CD4-positive, alpha-beta T cell treated with Interleukin-6 for 4 hours (primary cell): ENCODE data around the gene SPDEF.

Experiments
- DNase-seq: peaks from one replicate; pipeline ENCODE4 v3.0.0-alpha.2; 2020; ENCODE audit warnings: mixed read lengths

Gene SPDEF

DNA sequence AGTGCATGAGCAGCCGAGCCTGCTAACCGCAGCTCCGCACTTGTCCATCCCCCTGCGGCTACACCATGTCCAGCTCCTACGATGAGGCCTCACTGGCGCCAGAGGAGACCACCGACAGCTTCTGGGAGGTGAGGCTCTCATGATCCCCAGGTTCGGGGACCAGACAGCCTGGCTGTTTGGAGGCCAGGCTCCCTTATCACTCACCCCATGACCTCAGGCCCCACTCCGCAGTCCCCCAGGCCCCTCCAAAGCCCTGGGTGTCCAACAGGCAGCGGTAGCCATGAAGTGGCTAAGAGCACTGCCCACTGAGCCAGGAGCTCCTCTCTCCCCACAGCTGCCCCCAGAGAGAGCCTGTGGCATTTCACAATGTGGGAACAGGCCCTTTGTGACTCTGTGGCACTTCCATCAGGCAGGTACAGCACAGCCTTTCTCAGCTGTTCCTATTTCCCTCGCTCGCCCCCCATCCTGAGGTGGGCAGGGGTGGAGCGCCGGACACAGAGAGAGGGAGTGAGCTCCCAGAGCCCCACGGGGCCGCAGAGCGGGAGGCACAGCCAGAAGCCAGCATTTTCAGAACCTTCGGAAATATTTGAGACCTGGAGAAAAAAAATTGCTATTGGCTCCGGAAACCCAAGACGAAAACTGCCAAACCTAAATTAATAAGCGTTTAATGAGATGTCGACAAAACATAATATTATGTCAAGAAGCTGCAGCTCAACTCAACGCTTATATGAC lies 29.7 kb downstream of the SPDEF start:
- no peak for DNase-seq

DNA sequence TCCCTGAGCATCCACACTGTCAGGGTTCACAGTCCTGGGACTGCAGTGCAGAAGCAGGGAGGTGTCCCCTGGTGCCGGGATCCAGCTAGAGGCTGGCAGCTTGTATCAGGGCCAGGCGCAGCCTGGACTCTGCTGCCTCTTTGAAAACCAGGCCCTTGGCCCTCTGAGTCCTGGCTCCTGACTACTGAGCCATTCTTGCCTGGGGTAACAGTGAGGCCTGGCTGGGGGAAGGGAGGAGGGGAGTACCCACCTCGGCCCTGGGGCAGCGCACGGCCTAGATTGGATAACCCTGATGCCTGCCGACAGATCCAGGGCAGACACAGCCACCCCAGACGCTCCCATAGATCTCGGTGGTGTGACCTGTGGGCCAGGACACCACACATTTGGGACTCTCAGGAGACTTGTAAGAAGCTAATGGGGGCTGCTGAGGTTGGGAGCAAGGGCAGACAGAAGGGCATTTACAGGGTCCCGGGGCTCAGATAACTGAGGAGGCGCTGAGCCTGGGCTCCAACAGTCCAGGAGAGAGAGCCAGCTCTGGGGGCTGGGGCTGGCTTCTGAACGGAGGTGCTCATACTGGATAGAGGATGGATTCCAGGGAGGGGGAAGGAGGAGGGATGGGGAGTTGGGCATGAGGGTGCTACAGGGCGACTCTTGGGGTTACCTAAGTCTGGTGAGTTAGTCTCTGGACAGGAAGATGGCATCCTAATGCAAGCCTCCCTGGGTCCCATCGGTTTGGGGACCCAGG lies 30.5 kb downstream of the SPDEF start:
- DNase-seq, result no peak

DNA sequence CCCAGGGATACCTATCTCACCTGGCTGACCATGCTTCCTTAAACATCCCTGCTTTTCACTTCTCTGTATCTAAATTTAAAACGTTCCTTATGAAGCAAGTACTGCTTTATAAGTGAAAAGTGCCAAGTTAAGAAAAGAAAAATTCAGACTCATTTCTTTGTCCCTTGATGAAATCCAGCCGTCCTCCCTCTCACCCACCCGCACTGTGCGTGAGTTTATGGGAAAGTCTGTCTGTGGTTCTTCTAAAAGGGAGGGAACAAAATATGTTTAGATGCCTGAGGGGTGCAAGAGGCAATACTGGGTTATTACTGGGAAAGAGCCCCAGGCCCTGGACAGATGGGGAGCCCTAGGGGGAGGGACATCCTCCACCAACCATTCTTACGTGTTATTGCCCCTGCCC lies 31.2 kb downstream of the SPDEF start:
- no peak for DNase-seq

DNA sequence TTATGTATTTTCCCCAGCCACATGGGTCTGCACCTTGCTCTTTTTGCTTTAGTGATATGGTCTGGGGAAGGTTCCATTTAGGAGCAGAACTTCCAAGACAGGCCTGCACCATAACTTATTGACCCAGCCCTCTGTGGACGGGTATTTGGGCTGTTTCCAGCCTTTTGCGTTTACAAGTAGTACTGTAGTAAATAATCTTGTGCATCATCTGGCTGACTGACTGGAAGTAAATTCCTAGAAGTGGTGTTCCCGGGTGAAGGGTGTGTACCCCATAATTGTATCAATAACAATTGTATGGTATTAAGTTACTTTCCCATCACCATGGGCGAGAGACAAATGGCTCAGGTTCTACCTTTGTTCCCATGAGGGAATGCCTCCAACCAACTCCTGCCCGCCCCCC lies 31.6 kb downstream of the SPDEF start:
- no peak for DNase-seq

DNA sequence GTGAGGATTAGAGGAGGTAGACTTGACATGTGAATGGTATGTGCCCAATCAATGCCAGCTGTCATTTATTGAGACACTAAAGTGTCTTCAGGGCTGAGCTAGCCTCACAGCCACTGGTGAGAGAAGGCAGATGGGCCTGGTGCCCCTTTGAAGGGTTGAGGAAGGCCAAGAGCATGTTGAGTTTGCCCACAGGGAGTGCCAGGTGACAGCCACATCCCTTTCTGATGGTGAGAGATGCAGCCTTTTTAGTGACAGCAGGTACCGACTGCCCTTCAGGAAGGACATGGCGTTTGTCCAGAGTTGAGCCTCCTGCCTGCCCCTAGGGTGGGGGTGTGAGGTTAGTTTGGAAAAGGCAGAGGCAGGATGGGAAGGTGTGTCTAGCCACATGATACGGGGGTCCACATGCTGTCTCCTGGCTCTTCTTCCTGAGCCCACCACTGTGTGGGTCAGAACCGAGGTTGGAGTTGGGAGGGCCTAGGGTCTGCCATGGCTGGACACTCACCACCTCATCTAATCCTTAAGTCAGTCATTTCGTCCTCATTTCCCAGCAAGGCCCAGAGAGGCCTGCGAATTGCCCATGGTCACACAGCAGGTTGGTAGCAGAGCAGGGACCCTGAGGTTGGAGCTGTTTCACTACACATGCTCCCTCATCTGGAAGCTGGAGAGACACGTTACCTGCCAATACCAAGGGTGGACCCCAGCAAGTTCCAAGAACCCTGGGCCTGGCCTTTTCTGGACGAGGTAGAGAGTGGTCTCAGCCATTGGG lies 32.5 kb downstream of the SPDEF start:
- DNase-seq, result no peak

DNA sequence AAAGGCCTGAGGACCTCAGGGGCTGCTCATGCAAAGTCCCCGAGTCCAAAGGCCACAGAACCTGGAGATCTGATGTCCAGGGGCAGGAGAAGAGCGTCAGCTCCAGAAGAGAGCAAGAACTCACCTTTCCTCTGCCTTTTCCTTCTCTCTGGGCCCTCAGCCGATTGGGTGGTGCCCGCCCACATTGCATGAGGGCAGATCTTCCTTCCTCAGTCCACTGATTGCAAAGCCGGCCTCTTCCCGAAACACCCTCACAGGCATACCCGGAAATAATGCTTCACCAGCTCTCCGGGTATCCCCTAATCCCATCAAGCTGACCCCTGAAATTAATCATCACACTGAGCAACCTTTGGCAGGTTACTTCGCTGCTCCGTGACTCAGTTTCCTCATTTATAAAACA lies 33.4 kb downstream of the SPDEF start:
- DNase-seq, result no peak

DNA sequence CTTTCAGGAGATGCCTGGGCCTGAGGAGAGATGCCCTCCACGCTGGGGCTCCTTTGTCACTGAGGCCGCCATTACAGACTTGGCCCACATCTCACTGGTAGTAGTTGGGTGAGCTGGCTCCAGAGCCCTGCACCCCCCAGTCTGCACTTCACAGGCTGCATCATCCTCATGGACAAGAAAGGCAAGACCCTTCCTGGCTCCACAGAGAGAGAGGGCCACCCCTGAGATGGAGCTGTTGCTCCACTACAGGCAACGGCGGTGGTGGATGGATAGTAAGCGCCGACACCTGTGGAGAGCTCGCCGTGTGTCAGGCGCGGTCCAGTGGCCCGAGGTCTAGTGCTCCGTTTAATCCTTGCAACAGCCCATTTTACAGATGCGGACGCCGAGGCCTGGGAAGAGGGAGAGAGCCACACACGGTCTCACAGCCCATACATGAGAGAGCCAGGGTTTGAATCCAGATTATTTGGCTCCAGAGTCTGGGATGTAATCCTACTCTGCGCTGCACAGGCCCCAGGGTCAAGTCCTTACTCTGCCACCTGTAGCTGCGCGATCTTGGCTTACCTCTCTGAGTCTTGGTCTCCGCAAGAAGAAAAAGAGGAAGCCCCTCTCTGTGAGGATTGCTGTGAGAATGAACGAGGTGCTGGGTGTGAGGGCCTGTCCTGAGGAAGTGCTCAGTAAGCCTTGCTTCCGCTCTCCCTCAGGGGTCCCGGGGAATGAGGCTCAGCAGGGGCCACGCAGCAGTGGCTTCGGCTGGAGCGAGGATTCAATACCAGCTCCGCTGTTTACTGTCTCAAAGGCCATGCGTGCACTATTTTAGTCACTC lies 34.5 kb downstream of the SPDEF start:
- DNase-seq, result no peak

DNA sequence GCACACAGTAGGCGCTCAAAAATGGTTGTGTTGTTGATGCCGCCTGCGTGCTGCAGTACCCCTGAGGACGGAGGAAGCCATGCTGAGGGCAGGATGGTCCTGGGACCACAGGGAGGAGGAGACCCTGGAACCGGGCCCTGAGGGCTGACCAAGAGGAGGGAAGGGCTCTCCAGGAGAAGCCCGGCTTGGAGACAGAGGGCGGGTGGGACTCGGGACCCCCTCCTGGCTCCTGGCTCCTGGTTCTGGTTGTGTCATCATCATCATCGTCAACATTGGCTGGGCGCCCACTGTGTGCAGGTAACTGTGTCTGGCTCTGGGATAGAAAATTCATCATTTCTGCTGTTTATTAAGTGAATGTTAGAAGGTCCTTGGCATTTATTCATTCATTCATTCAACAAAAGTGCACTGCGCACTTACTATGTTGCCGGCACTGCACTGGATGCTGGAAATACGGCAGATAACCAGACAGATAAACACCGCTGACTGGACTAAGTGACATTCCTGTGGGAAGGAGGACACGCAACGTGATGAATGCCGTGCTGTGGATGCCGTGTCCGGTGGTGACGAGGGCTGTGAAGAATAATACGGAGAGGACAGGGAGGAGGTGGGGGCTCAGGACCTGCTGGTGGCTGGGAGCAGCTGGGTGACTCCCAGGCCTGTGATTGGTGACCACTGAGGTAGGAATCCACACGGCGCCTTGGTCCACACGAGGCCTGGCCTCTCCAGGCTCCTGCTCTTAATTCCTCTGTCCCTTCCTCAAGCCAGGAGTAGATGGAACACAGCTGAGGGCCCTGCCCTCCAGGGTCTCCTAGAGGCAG lies 35.3 kb downstream of the SPDEF start:
- DNase-seq, result no peak

DNA sequence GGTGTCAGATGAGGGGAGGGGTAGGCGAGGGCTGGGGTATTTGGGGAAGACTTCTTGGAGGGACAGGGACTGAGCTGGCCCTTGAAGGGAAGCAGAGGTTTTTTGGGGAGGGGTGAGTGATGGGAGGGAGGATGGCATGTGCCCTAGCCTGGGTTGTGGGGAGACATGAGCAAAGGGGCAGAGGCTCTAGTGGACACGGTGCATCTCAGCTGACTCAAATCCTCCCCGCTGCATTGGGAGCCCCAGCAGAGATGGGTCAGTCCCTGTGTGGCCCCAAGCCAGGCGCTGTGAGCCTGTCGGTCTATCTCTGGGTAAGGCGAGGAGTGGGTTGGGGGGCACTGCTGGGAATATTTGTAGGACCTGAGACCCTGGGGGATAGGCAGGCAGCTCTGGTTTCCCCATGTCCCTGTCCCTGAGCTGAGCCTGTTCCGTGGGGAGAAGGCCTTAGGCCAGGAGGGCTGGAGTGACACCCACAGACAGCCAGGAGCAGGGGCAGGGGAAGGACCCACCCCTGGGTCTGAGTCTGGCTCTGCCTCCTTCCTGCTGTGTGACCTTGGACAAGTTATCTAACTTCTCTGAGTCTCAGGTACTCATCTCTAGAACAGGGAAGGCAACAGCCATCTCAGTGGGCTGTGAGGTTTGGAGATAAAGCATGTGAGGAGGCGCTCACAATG lies 36.0 kb downstream of the SPDEF start:
- DNase-seq, result no peak

DNA sequence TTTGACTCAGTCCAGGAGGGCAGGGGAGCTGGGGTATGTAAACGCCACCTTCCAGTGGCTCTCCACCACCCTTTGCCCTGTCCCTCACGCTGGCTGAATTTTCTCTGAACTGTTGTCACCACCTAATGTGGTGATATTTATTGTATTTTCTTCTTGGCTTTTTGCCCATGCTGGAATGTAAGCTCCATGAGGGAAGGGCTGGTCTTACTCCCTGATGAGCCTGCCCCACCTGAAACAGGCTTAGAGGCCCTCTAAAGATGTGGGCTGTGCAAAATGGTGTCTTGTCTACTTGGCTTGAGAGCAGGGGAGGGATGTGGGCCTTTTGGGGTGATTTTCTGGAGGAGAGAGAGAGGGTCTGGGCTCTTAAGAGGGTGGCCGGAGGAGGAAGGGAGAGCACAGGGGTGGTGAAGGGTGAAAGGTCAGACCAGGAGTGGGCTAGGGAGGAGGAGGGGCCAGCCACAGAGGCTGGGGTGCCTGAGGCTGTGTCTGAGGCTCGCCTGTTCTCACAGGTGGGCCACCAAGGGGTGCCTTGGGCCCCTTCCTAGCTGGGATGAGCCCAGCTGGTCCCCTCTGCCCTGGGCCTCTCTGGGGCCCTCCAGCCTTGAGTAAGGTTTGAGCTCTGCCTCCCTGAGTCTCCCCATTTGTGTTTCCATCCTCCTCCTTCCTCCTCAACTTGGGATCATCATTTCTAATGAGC lies 37.3 kb downstream of the SPDEF start:
- DNase-seq, result no peak

DNA sequence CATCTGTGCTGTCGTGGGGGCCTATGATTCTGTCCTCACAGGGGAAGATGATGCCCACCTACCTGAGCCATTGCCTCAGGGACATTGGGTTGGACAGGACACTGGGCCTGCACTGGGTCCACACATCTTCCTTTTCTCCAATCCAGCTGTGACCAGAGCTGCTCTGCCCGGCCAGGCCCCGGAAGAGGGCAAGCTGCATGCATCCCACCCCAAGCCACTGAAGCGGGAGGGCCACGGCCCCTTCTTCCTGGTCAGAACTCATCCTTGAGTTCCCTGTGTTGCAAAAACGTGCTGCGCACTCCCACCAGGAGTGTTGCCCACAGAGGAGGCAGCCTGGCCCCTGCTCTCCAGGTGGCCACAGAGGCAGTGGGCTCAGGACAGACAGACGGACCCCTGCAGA lies 38.2 kb downstream of the SPDEF start:
- DNase-seq, result no peak

DNA sequence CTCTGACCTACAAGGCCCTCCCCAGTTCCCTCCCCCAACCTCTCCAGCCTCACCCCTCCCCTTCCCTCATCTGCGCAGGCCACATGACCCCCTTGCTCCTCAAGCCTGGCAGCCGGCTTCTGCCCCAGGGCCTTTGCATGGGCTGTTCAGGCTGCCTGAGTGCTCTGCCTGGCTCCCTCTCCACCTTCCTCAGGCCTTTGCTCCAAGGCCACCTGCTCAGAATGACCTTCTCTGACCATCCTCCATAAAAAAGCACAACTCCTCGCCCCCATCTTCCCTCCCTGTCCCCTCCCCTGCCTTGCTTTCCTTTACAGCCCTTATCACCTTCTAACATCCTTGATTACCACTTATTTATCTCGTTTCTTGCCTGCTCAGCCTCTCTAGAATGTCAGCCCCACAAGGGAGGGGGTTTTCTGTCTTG lies 38.7 kb downstream of the SPDEF start:
- no peak for DNase-seq

DNA sequence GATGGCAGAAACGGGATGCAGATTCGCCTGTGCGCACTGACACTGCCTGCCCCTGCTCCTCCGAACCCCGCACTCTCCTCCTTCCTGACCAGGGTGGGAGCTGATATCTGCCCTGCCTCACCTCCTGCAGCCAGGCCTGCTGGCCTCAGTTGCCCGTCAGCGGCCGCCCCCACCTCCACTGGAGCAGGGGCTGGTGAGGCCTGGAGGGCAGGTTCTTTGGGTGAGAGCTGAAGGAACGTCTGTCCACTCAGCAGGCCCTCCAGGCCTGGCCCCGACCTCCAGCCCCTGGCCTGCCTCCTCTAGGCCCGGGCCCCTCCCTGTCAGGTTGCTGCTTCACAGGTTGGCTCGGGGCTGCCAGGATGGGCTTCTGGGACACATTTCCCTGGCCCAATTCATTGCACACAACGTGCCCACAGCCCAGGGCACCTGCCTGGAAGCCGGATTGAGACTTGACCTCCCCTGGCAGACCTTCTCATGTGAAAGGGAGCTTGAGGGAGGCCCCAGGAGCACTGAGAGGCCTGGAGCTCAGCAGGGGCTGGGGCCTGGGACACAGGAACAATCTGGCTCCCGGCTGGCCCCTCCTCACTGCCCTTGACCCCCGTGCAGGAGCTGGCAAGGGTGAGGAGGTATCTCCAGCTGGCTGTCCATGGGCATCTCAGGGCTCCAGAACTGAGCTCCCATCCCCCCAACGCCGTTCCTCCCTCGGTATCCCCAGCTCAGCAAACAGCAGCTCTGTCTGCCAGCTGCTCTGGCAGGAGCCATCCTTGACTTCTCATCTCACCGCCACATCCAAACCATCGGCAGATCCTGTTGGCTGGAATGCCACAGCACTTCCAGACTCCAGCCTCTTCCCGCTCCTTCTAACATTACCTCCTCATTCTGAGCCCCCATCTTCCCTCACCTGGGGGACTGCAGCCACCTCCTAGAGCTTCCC lies 39.5 kb downstream of the SPDEF start:
- no peak for DNase-seq

DNA sequence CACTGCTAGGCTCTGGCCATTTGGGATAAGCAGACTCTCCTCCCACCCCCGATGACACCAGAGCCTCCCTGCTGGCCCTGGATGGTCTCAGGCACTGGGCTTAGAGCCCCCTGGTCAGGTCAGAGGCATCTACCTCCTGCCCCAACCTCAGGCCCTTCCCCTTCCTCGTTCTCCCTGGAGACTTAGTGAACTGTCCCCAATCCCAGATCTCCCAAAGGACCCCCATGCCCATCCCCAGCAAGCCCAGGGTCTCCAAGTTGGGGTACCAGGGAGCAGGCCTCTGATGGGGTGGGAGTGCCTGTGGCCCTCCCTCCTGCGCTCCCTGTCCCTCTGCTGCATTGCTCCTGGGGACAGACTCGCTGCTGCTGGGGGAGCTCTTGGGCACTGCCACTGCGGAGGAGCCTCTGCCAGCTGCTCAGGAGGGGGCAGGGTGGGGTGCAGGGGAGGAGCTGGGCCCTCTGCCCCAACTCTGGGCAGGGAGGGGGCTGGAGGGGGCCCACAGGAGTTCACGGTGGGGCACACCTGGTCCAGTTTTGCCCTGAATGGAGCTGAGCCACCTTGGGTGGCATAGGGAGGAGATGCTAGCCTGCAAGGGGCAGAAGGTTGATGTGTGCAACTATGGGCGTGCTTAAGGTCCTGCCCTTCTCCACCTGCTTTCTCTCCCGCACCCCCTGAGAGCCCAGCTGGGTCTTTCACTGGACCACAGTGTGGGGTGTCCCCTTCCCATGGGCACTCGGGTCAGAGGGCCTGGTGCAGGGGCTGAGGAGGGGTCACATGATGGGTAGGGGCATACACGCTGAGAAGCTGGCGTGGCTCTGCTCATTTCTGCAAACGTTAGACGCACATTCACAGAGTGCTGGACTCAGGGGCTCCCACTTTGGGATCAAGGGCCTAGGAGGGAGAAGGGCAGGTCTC lies 40.4 kb downstream of the SPDEF start:
- no peak for DNase-seq

DNA sequence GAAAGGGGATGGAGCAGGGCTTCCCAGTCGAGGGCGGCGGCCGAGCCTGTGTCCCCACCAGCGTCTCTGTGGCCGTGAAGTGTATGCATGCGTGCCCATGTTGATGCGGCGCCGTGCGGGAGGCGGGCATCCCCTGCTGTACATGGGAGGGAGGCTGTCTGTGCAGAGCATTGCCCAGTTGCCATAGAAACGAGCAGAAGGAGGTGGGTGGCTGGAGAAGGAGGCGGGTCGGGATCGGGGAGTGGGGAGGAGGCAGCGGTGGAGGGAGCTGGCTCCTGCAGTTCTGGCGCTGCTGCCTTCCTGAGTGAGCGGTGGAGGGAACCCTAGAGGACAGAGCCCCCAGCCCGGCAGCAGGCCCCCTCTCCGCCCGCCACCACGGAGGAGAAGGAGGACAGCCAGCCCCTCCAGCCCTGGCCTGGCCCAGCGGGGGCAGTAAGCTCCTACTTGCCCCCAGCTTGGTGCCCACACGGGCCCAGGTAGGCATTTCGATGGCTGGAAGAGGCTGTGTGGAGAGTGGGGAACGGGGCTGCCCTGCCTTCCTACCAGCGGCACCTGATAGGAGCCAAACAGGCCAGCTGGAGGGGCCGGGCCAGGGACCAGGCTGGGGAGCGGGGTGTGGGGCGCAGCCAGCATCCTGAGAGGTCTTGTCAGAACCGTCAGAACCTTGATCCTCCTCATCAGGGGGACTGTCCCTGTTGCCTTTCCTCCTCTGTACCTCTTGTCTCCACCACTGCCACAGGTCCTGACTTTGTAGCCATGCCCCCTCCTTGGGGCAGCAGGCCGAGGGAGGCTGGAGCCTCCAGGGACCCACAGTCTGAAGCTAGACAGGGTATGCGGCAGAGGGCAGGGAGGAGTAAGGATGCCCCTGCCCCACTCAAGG lies 41.3 kb downstream of the SPDEF start:
- no peak for DNase-seq

DNA sequence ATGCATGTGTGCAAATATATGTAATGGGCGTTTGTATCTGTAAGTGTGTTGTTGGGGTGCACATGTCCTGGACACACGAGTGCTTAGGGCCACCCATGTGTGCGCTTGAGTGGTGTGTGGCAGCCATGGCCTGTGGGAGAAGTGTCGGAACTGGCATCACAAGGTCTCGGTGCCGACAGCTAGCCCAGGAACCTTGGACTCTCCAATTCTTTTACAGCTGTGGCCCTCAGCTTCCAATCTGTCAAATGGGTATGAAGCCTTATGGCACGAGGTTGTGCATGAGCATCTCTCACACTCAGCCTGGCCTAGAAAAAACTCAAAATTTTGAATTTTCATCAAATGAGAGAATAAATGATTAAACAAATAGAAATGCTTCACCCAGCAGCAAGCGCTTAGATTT lies 42.0 kb downstream of the SPDEF start:
- DNase-seq, result no peak

DNA sequence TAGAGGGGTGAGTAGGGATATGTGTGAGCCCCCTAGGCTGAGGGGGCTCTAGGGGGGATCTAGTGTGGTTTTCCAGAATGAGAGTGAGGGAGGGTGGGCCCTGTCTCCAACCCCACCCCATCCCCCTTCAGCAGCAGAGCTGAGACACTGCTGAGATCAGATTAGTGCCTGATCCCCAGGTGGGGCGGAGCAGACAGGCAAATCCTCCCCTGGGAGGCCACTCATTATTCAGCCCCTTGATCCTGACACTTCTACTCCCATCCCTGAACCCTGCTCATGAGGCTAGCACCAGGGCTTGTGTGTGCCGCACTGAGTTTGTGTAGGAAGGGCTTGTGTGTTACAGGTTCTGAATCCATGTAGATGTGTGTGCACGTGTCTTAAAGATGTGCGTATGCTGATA lies 42.5 kb downstream of the SPDEF start:
- DNase-seq, result no peak

DNA sequence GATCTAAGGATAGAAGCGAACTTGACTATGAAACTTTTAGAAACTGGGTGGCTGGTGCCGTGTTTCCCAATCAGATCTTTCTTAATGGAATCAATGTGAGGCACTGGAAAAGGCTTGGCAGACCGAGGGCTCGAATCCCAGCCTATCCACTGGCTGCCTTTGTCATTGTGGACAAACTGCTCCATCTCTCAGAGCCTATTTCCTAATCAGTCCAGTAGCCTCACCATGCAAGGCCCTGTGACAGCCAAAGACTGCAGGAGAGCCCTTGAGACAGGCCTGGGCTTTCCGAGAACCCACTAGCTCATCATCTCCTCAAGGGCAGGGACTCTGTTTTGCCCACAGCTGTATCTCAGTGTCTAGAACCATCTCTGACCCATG lies 43.4 kb downstream of the SPDEF start:
- no peak for DNase-seq
